ENCODE measurements around the gene AK9. TPM values are rescaled to one million over a fixed set of nuclear protein-coding genes. Genes with fewer than 3 reads are reported as not detected.

The AK9 gene
- total and polyA plus RNA-seq, 2 of the 8 experiments (the other 6 are each of a cell fraction or from before 2014, with no cell fraction given): 1.8 to 2.2 TPM

GRCh38 chr6:109595998-109596397, 95.0 kb downstream of the AK9 start:
- no peak overlapping the region for H4K5ac ChIP-seq (ENCODE audit: insufficient read length, low read depth, low read length)
- H3K4me2 ChIP-seq (ENCODE audit: insufficient read depth in 1 of 2, low read depth in 2 of 2, low read length in 2 of 2): no peak overlapping the region
- H2BK5ac ChIP-seq (ENCODE audit: low read depth, low read length): no peak overlapping the region
- DNase-seq (ENCODE audit: low read depth in 1 of 2, low spot score in 2 of 2) (peak in 1 of 2 experiments; percentile 49), FAIRE-seq (no peak)
- no peak overlapping the region for H2BK12ac ChIP-seq (ENCODE audit: low read depth, low read length)
- H3K23me2 ChIP-seq (ENCODE audit: low read depth, low read length): no peaks in the 10 kb centered on the region
- no peak overlapping the region for H3K9ac ChIP-seq (replicated peaks in 1 of 4; ENCODE audit: extremely low read depth in 1 of 4, low read depth in 3 of 4, low read length in 3 of 4)
- no peaks in the 10 kb centered on the region for H3K27me3 ChIP-seq (replicated peaks in 1 of 4; ENCODE audit: control insufficient read depth in 3 of 4, extremely low read depth in 1 of 4, insufficient read depth in 3 of 4, low read length in 3 of 4)
- H2BK20ac ChIP-seq (ENCODE audit: low read length): 0 out of 2 replicates have a peak overlapping the region, but pooled peaks have one; percentile 27
- H4K91ac ChIP-seq (replicated peaks; ENCODE audit: insufficient read length, low read length): no peak overlapping the region
- H3K4me3 ChIP-seq (ENCODE audit: extremely low read depth in 1 of 4, insufficient read depth in 2 of 4, low read depth in 3 of 4, low read length in 4 of 4): no peak overlapping the region
- WGBS, 2 experiments (ENCODE audit: extremely low coverage in 1 of 2, insufficient coverage in 1 of 2, insufficient read length in 1 of 2, insufficient replicate concordance in 2 of 2, low coverage in 1 of 2, low lambda C conversion rate in 2 of 2, missing lambda C conversion rate in 1 of 2): 37% methylated on average over 2 of the region's 2 CpGs; no CpG with 5 or more reads in 1 of the 2 experiments
- 0 out of 2 replicates have a peak overlapping the region, but pooled peaks have one; percentile 49 for H2AFZ ChIP-seq (ENCODE audit: low read length)
- H3K36me3 ChIP-seq (ENCODE audit: control insufficient read depth in 2 of 4, insufficient read depth in 4 of 4, low read length in 3 of 4): no peaks in the 10 kb centered on the region
- no peak overlapping the region for H2AK5ac ChIP-seq (ENCODE audit: low read depth, low read length)
- H3K79me1 ChIP-seq (ENCODE audit: low read depth, low read length): no peaks in the 10 kb centered on the region
- no peak overlapping the region for H2BK120ac ChIP-seq (replicated peaks; ENCODE audit: low read depth, low read length)
- H3K79me2 ChIP-seq (ENCODE audit: control insufficient read depth in 1 of 2, insufficient read depth in 2 of 2, low read length in 2 of 2): no peaks in the 10 kb centered on the region
- TF ChIP-seq RAD21 (IDR thresholded peaks at IDR 0.05 in 1 of 2, conservative IDR thresholded peaks at IDR 0.05 in 1 of 2; ENCODE audit: low read depth in 2 of 2, low read length in 2 of 2) (peak; percentile 80 to 82), JUND (IDR thresholded peaks at IDR 0.05; ENCODE audit: low read length) (no peak), CTCF (IDR thresholded peaks at IDR 0.05; ENCODE audit: control extremely low read depth in 1 of 3, insufficient read depth in 1 of 3, low read depth in 1 of 3, low read length in 3 of 3) (peak in 2 of 3 experiments; percentile 59 to 62; a peak in 3 of 4 replicates), SIX5 (IDR thresholded peaks at IDR 0.05; ENCODE audit: low read depth, low read length) (no peak), ATF2 (IDR thresholded peaks at IDR 0.05; ENCODE audit: low read length) (no peak), SP4 (IDR thresholded peaks at IDR 0.05; ENCODE audit: low read length) (no peak), MAFK (IDR thresholded peaks at IDR 0.05; ENCODE audit: low read depth, low read length) (no peak)
- no peak overlapping the region for H3K14ac ChIP-seq (ENCODE audit: insufficient read length)
- H3K4me1 ChIP-seq (replicated peaks in 1 of 4; ENCODE audit: control insufficient read depth in 3 of 4, insufficient read depth in 4 of 4, low read length in 3 of 4): no peaks in the 10 kb centered on the region
- H3K18ac ChIP-seq (ENCODE audit: extremely low read depth, low read length): no peak overlapping the region
- no peak overlapping the region for H3K56ac ChIP-seq (replicated peaks; ENCODE audit: insufficient read length, low read depth, low read length)
- H3K4ac ChIP-seq (replicated peaks; ENCODE audit: insufficient read length, low read depth, low read length): no peak overlapping the region
- no peak overlapping the region for H4K8ac ChIP-seq (ENCODE audit: extremely low read depth, insufficient read depth, low read length)
- H3K9me3 ChIP-seq (ENCODE audit: insufficient read depth in 2 of 2, low read depth in 1 of 2, low read length in 1 of 2): no peaks in the 10 kb centered on the region
- H3K23ac ChIP-seq (ENCODE audit: insufficient read length): no peak overlapping the region
- no peak overlapping the region for H2BK15ac ChIP-seq (ENCODE audit: low read length)
- no peak overlapping the region for H3K27ac ChIP-seq (ENCODE audit: low read depth, low read length)
- POLR2A ChIA-PET (ENCODE audit: partially characterized antibody): no interaction called here
- CTCF ChIA-PET (ENCODE audit: partially characterized antibody): interaction anchor here (0.6 to 3.3 kb wide), 36 partner anchors 9 to 542 kb away, joined by 3 to 20 read pairs (median 4); no protein-coding TSS in a partner anchor
- no peaks in the 10 kb centered on the region for H4K20me1 ChIP-seq (replicated peaks in 1 of 2; ENCODE audit: control insufficient read depth in 1 of 2, insufficient read depth in 2 of 2, low read length in 2 of 2)
